Ovary (tissue), 9 donors: Measurements from ENCODE around the gene TLNRD1. TPM values are rescaled to one million over a fixed set of nuclear protein-coding genes. Genes with fewer than 3 reads are reported as not detected.
"Not testable (repeated sequence)": the region's sequence is repeated elsewhere in the genome, so short reads cannot be mapped to it uniquely, and the experiment has no call there.

Source experiments
- DNase-seq, 5 donors: peaks; one replicate each; pipeline ENCODE4 v3.0.0-alpha.2; 2019 to 2020
- H3K27ac ChIP-seq, 2 donors: fragments of 200-600 bp; one replicate each; pipeline versions ENCODE4 v1.5.1 to v1.8.0; 2019 to 2022
- H3K27me3 ChIP-seq: fragments of 200-600 bp; one replicate; pipeline ENCODE4 v1.8.0; 2022
- H3K36me3 ChIP-seq: fragments of 200-600 bp; sonication (generic); one replicate; pipeline ENCODE4 v1.5.1; 2019
- H3K4me1 ChIP-seq: one replicate; pipeline ENCODE4 v1.8.1; 2013; ENCODE audit warnings: mild to moderate bottlenecking, moderate library complexity; ENCODE audit not compliant: insufficient read depth
- H3K4me3 ChIP-seq: fragments of 200-600 bp; sonication (generic); one replicate; pipeline ENCODE4 v1.5.1; 2017
- H3K9me3 ChIP-seq, 2 donors: fragments of 200-600 bp in 1 of 2; sonication (generic) in 1 of 2; one replicate each; pipeline versions ENCODE4 v1.5.1 to v1.8.1; 2013 to 2019; ENCODE audit warnings: mild to moderate bottlenecking in 1 of 2, moderate library complexity in 1 of 2
- EP300 ChIP-seq: sonication (generic); formaldehyde crosslinking; IDR thresholded peaks from one replicate; pipeline ENCODE4 v1.6.1; 2017; ENCODE audit warnings: antibody characterized with exemption
- POLR2A ChIP-seq: fragments of 450-650 bp; IDR thresholded peaks from one replicate; pipeline ENCODE4 v1.6.1; 2017; ENCODE audit warnings: antibody characterized with exemption, mild to moderate bottlenecking, moderate library complexity
- WGBS, 3 donors: extraction: QIAGEN DNeasy Blood & Tissue Kit in 1 of 3; methylation state at CpG; one replicate each; pipeline versions ENCODE4 v1.1.5 to v1.1.7; 2013 to 2017; 5-methylcytosine and 5-hydroxymethylcytosine counted together
- intact Hi-C, 4 donors: fragments of 100-400 bp; cut with DNase I; formaldehyde crosslinking; loops; one replicate each; pipeline versions ENCODE4 v1.11.0 to v1.15.1; 2022 to 2023
- polyA plus RNA-seq, 2 donors: library from polyadenylated mRNA; stranded (reverse); fragments of 200-250 nt in 1 of 2; fragments of 350-450 nt in 1 of 2; fragmentation: Illumina TruSeq in 1 of 2; extraction: RNeasy Lipid Tissue Mini Kit (QIAGEN cat#74804) in 1 of 2; gene quantifications; one replicate each; pipeline ENCODE4 v1.2.3, GENCODE V29; 2013 to 2014
- total RNA-seq, 7 donors: library from RNA; depleted of rRNA in 2 of 7; stranded (reverse); fragments of >200 nt in 2 of 7; fragmentation: NEBNext Ultra II Directional in 3 of 7; extraction: Animal tissue kit (Norgen Biotek cat#: 25700) in 3 of 7; gene quantifications; one replicate each; pipeline versions ENCODE4 v1.1.0 to v1.2.4, GENCODE V29; 2016 to 2023
- TF ChIP-seq, protein P1 (sequence below), 3 donors: fragments of 450-650 bp in 2 of 3; fragments of 200-600 bp in 1 of 3; IDR thresholded peaks; one replicate each; pipeline versions ENCODE4 v1.5.1 to v1.8.0; 2016 to 2022; ENCODE audit warnings: antibody characterized with exemption in 3 of 3, mild to moderate bottlenecking in 1 of 3
- donor health status: DM: no; HTN: no; CAD: no; lungs with moderate emphysema.
- donor health status: DM: no; HTN: no; CAD: no.
- donor health status: Bipolar disorder and iron deficiency.
- donor health status: DM: yes; HTN: yes; CAD: no.
- donor health status: DM: no; HTN: no; CAD: no.
- donor health status: DM: yes; HTN: yes; CAD: no.

TLNRD1 gene
- total and polyA plus RNA-seq, 9 donors = 4.2 to 15.2 (median 10.3) TPM

DNA sequence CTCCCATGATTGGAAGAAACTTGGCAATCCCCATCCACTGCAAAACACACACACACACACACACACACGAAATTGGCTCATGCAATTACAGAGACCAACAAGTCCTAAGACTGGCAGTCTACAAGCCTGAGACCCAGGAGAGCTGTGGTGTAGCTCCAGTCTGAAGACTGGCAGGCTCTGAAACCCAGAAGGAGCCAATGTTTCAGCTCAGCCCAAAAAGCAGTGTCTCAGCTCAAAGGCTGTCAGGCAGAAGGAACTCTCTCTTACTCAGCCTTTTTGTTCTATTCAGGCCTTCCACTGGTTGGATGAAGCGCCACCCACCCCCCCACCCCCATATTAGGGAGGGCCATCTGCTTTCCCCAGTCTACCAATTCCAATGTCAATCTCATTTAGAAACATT, 43.2 kb upstream of the TLNRD1 start:
- DNase-seq = no peak
- Histone ChIP-seq H3K4me1 (peaks cover 6% of the 10 kb centered on the region), H3K27me3 (no peaks in the 10 kb centered on the region), H3K4me3 (no peak overlapping the region), H3K36me3 (no peaks in the 10 kb centered on the region), H3K27ac (no peak overlapping the region), H3K9me3 (no peaks in the 10 kb centered on the region)
- TF ChIP-seq EP300 = no peak
- TF ChIP-seq POLR2A = no peak
- TF ChIP-seq, protein P1, sequence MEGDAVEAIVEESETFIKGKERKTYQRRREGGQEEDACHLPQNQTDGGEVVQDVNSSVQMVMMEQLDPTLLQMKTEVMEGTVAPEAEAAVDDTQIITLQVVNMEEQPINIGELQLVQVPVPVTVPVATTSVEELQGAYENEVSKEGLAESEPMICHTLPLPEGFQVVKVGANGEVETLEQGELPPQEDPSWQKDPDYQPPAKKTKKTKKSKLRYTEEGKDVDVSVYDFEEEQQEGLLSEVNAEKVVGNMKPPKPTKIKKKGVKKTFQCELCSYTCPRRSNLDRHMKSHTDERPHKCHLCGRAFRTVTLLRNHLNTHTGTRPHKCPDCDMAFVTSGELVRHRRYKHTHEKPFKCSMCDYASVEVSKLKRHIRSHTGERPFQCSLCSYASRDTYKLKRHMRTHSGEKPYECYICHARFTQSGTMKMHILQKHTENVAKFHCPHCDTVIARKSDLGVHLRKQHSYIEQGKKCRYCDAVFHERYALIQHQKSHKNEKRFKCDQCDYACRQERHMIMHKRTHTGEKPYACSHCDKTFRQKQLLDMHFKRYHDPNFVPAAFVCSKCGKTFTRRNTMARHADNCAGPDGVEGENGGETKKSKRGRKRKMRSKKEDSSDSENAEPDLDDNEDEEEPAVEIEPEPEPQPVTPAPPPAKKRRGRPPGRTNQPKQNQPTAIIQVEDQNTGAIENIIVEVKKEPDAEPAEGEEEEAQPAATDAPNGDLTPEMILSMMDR (IDR thresholded peaks at IDR 0.05) = no peak
- intact Hi-C loops = no loop called here
- WGBS, 3 donors = 78 to 87% (median 80%) methylated on average over 2 of the region's 2 CpGs

DNA sequence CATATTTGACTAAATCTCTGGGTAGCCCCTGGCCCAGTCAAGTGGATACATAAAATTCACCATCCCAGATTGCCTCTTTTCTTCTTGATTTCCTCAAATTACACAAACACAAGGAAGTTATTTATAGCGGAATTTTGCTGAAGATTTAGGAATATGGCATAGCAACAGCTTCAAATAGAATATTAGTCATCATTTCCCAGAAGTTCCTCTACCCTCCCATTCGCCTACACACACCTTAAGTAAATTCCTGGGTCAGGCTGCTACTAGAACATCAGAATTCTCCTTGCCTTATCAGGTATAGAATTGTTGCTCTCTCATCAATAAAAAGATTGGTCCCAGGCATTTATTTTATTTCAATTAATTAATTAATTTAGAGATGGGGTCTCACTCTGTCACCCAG, 42.7 kb upstream of the TLNRD1 start:
- TF ChIP-seq EP300 (no peak), POLR2A (no peak)
- TF ChIP-seq, protein P1 (IDR thresholded peaks at IDR 0.05) = no peak
- intact Hi-C loops = no loop called here
- H3K27me3 ChIP-seq = no peaks in the 10 kb centered on the region
- H3K4me3 ChIP-seq = no peak overlapping the region
- no peaks in the 10 kb centered on the region for H3K36me3 ChIP-seq
- peaks cover 6% of the 10 kb centered on the region for H3K4me1 ChIP-seq
- no peak for DNase-seq
- no peak overlapping the region for H3K27ac ChIP-seq
- WGBS, 3 donors = 87 to 94% (median 92%) methylated on average over 2 of the region's 2 CpGs
- H3K9me3 ChIP-seq = no peaks in the 10 kb centered on the region

DNA sequence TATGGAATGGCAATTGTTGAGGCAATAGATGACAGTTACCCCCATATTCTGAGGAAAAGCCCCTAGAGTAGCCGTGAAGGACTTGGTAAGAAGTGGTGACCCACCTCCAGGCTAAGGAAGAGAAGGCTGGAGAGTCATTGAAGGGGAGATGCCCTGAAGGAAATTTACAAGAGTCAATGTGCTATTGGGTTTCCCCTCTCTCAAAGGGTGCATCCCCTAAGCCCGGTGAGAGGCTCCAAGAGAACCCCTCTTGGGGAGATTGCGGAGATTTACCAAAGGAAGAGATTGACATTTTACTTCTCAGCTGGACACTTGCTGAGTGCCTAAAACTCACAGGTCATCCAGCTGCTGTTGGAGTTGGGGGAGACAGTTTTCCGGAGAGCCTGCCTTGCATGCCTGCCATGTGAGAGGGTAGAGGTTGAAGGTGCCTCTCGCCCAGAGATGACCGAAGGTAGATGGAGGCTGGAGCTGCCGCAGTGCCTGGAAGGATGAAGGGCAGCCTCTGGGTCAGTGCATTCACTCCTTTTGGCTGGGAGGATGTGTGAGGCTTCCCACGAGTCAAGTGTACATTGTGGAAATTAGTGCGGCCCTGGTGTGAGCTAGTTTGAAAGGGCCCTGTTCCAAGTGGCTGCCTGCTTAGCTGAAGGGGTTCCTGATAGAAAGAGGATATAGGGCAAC, 41.8 kb upstream of the TLNRD1 start:
- TF ChIP-seq POLR2A (no peak), EP300 (no peak)
- TF ChIP-seq, protein P1 (IDR thresholded peaks at IDR 0.05) = no peak
- Histone ChIP-seq H3K4me3 (no peak overlapping the region), H3K27me3 (no peaks in the 10 kb centered on the region), H3K4me1 (peaks cover 6% of the 10 kb centered on the region), H3K36me3 (no peaks in the 10 kb centered on the region), H3K9me3 (no peaks in the 10 kb centered on the region), H3K27ac (no peak overlapping the region)
- WGBS, 3 donors = 97 to 99% (median 97%) methylated on average over 9 of the region's 9 CpGs
- intact Hi-C loops = no loop called here
- DNase-seq = no peak

DNA sequence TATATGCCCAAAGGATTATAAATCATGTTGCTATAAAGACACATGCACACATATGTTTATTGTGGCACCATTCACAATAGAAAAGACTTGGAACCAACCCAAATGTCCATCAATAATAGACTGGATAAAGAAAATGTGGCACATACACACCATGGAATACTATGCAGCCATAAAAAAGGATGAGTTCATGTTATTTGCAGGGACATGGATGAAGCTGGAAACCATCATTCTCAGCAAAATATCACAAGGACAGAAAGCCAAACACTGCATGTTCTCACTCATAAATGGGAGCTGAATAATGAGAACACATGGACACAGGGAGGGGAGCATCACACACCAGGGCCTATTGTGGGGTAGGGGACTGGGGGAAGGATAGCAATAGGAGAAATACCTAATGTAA, 35.3 kb upstream of the TLNRD1 start:
- DNase-seq, H3K4me3 ChIP-seq, H3K36me3 ChIP-seq, H3K27ac ChIP-seq, H3K4me1 ChIP-seq, H3K9me3 ChIP-seq, H3K27me3 ChIP-seq: not testable (repeated sequence)
- intact Hi-C loops = loop anchor here in 3 of 4 donors (5.0 to 10.0 kb wide), 4 partner anchors 181 to 508 kb away; partner anchors contain the start of gene CEMIP (in 2 of the 3)

DNA sequence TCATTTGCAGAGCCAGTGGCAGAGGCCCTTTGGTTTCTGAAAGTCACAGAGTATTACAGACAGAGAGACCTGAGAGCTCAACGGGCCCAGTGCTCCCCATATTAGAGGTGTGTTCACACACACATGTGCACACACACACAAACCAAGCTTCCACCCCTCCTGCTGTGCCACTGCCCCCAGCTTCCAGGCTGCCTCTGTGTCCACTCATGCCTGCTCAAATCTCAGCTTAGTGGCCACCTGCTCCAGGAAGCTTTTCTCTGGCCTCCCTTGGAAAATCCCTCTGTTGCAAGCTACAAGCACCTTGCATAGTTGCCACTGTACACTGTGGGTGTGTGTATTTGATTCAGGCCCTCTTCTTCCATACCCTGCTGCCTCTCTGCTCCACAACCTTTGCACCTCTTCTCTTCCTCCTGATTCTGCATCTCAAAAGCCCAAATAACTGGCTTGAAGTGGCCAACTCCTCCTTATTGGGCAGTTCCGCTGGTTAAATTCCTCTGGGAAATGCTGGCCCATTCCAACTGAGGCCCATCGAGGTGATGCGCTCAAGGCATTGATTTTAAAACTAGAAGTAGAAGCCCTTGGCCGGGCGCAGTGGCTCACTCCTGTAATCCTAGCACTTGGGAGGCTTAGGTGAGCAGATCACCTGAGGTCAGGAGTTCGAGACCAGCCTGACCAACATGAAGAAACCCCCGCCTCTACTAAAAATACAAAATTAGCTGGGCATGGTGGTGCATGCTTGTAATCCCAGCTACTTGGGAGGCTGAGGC, 34.1 kb upstream of the TLNRD1 start:
- Histone ChIP-seq H3K4me1 (peaks cover 3% of the 10 kb centered on the region), H3K27ac (no peak overlapping the region), H3K9me3 (no peaks in the 10 kb centered on the region), H3K36me3 (no peaks in the 10 kb centered on the region), H3K27me3 (no peaks in the 10 kb centered on the region), H3K4me3 (no peak overlapping the region)
- intact Hi-C loops = loop anchor here in 3 of 4 donors (5.0 to 10.0 kb wide), 4 partner anchors 182 to 509 kb away; partner anchors contain the start of gene CEMIP (in 2 of the 3)
- no peak for DNase-seq
- TF ChIP-seq POLR2A (no peak), EP300 (no peak)
- TF ChIP-seq, protein P1 (IDR thresholded peaks at IDR 0.05) = no peak
- 90 to 96% (median 95%) methylated on average over 8 of the region's 8 CpGs for WGBS, 3 donors
